H9 (cell line): ENCODE data around the gene PPP3CA. TPM values are rescaled to one million over a fixed set of nuclear protein-coding genes. Genes with fewer than 3 reads are reported as not detected.

Experiments used
- DNase-seq: peaks from one replicate; pipeline ENCODE4 v3.0.0-alpha.2; 2017
- H2AFZ ChIP-seq: one replicate; pipeline ENCODE4 v1.6.1; 2013; ENCODE audit warnings: mild to moderate bottlenecking, low read length, control low read depth, moderate library complexity
- H2AK5ac ChIP-seq: 2 replicates; pipeline ENCODE4 v1.6.1; 2013; ENCODE audit warnings: low read length, control low read depth, mixed read lengths; ENCODE audit not compliant: insufficient read length
- H2BK120ac ChIP-seq: one replicate; pipeline ENCODE4 v1.6.1; 2013; ENCODE audit warnings: low read depth, mild to moderate bottlenecking, low read length, control low read depth, inconsistent platforms; ENCODE audit not compliant: poor library complexity, severe bottlenecking
- H2BK12ac ChIP-seq: 2 replicates; pipeline ENCODE4 v1.6.1; 2013; ENCODE audit warnings: low read length, control low read depth, mixed read lengths, low read depth; ENCODE audit not compliant: insufficient read length
- H2BK15ac ChIP-seq: 2 replicates; pipeline ENCODE4 v1.6.1; 2013; ENCODE audit warnings: low read depth, low read length, control low read depth
- H2BK20ac ChIP-seq: one replicate; pipeline ENCODE4 v1.6.1; 2013; ENCODE audit warnings: low read depth, mild to moderate bottlenecking, low read length, control low read depth, inconsistent platforms; ENCODE audit not compliant: poor library complexity, severe bottlenecking
- H2BK5ac ChIP-seq: 2 replicates; pipeline ENCODE4 v1.6.1; 2013; ENCODE audit warnings: low read length, control low read depth, mixed read lengths; ENCODE audit not compliant: insufficient read length
- H3K14ac ChIP-seq: 2 replicates; pipeline ENCODE4 v1.6.1; 2013; ENCODE audit warnings: low read length, control low read depth; ENCODE audit not compliant: insufficient read depth
- H3K18ac ChIP-seq: 2 replicates; pipeline ENCODE4 v1.6.1; 2013; ENCODE audit warnings: low read depth, mild to moderate bottlenecking, mixed read lengths, low read length, control low read depth; ENCODE audit not compliant: insufficient read length
- H3K23ac ChIP-seq: 2 replicates; pipeline ENCODE4 v1.6.1; 2013; ENCODE audit warnings: low read length, control low read depth, mixed read lengths, low read depth; ENCODE audit not compliant: insufficient read length
- H3K23me2 ChIP-seq: 2 replicates; pipeline ENCODE4 v1.6.1; 2013; ENCODE audit warnings: low read depth, mild to moderate bottlenecking, mixed read lengths, low read length, control low read depth; ENCODE audit not compliant: insufficient read length, poor library complexity, severe bottlenecking
- H3K27ac ChIP-seq: 2 replicates; pipeline ENCODE4 v1.5.1; 2013; ENCODE audit warnings: low read length, control low read depth, mixed read lengths, low read depth; ENCODE audit not compliant: insufficient read length
- H3K27me3 ChIP-seq: 2 replicates; pipeline ENCODE4 v1.6.1; 2013; ENCODE audit warnings: low read length, control low read depth, inconsistent platforms; ENCODE audit not compliant: insufficient read depth
- H3K4ac ChIP-seq: 2 replicates; pipeline ENCODE4 v1.6.1; 2013; ENCODE audit warnings: low read depth, mild to moderate bottlenecking, control low read depth, inconsistent platforms, low read length, moderate library complexity
- H3K4me1 ChIP-seq: 2 replicates; pipeline ENCODE4 v1.6.1; 2013; ENCODE audit warnings: low read length, control low read depth, inconsistent platforms; ENCODE audit not compliant: insufficient read depth
- H3K4me2 ChIP-seq: 2 replicates; pipeline ENCODE4 v1.6.1; 2013; ENCODE audit warnings: low read length, control low read depth, mixed read lengths; ENCODE audit not compliant: insufficient read length, insufficient read depth
- H3K56ac ChIP-seq: 2 replicates; pipeline ENCODE4 v1.6.1; 2013; ENCODE audit warnings: low read depth, mild to moderate bottlenecking, mixed read lengths, low read length, control low read depth; ENCODE audit not compliant: insufficient read length
- H3K79me1 ChIP-seq: 2 replicates; pipeline ENCODE4 v1.6.1; 2013; ENCODE audit warnings: low read depth, mild to moderate bottlenecking, moderate library complexity, low read length, control low read depth, inconsistent platforms; ENCODE audit not compliant: insufficient read depth, poor library complexity, severe bottlenecking
- H3K79me2 ChIP-seq: 2 replicates; pipeline ENCODE4 v1.6.1; 2013; ENCODE audit warnings: low read length, control low read depth, inconsistent platforms; ENCODE audit not compliant: insufficient read depth
- H3K9ac ChIP-seq: 2 replicates; pipeline ENCODE4 v1.6.1; 2013; ENCODE audit warnings: low read length, control low read depth, mixed read lengths; ENCODE audit not compliant: insufficient read length; ENCODE audit errors: extremely low read depth
- H3K9me3 ChIP-seq: one replicate; pipeline ENCODE4 v1.6.1; 2013; ENCODE audit warnings: low read depth, low read length, inconsistent platforms; ENCODE audit not compliant: control insufficient read depth
- H3T11ph ChIP-seq: one replicate; pipeline ENCODE4 v1.6.1; 2013; ENCODE audit warnings: mild to moderate bottlenecking, low read length, control low read depth, inconsistent platforms
- H4K20me1 ChIP-seq: one replicate; pipeline ENCODE4 v1.6.1; 2013; ENCODE audit not compliant: control insufficient read depth, insufficient read length, insufficient read depth
- H4K5ac ChIP-seq: 2 replicates; pipeline ENCODE4 v1.6.1; 2013; ENCODE audit warnings: low read depth, mild to moderate bottlenecking, mixed read lengths, low read length, control low read depth; ENCODE audit not compliant: insufficient read length
- H4K8ac ChIP-seq: replicated peaks from 2 replicates; pipeline ENCODE4 v1.6.1; 2013; ENCODE audit warnings: low read length, control low read depth, mixed read lengths, low read depth; ENCODE audit not compliant: insufficient read length
- H4K91ac ChIP-seq: 2 replicates; pipeline ENCODE4 v1.6.1; 2013; ENCODE audit warnings: low read depth, mild to moderate bottlenecking, moderate library complexity, mixed read lengths, low read length, control low read depth; ENCODE audit not compliant: insufficient read length
- H3K27ac Mint-ChIP-seq, 3 experiments: 2 replicates in 2 of 3; 3 replicates in 1 of 3; pipeline ENCODE4 v1.8.0; 2020 to 2021; ENCODE audit warnings: mixed read lengths in 3 of 3, mild to moderate bottlenecking in 1 of 3, moderate library complexity in 1 of 3
- H3K27me3 Mint-ChIP-seq: 2 replicates; pipeline ENCODE4 v1.8.0; 2021; ENCODE audit warnings: low read depth, mild to moderate bottlenecking, moderate library complexity, mixed read lengths
- H3K36me3 Mint-ChIP-seq, 3 experiments: 2 replicates in 2 of 3; 3 replicates in 1 of 3; pipeline ENCODE4 v1.8.0; 2020 to 2021; ENCODE audit warnings: low read depth in 3 of 3, mixed read lengths in 3 of 3; ENCODE audit not compliant: insufficient read depth in 1 of 3
- H3K4me1 Mint-ChIP-seq, 2 experiments: 2 replicates each; pipeline ENCODE4 v1.8.0; 2020; ENCODE audit warnings: mixed read lengths in 2 of 2
- H3K4me3 Mint-ChIP-seq, 2 experiments: 2 replicates in 1 of 2; 3 replicates in 1 of 2; pipeline ENCODE4 v1.8.0; 2020 to 2021; ENCODE audit warnings: mild to moderate bottlenecking in 2 of 2, mixed read lengths in 2 of 2, moderate library complexity in 1 of 2
- H3K9me3 Mint-ChIP-seq, 2 experiments: 2 replicates in 1 of 2; 3 replicates in 1 of 2; pipeline ENCODE4 v1.8.0; 2020; ENCODE audit warnings: mild to moderate bottlenecking in 2 of 2, mixed read lengths in 2 of 2, moderate library complexity in 1 of 2
- WGBS: extraction: QIAGEN DNeasy Blood & Tissue Kit; methylation state at CpG from one replicate; pipeline ENCODE4 v1.1.7; 2013; ENCODE audit warnings: missing lambda C conversion rate, low lambda C conversion rate, mixed read lengths; ENCODE audit not compliant: insufficient read length; ENCODE audit errors: extremely low coverage; 5-methylcytosine and 5-hydroxymethylcytosine counted together
- total RNA-seq: library from RNA; stranded (reverse); gene quantifications from 2 replicates; pipeline ENCODE4 v1.2.1, GENCODE V29; 2021
- TF ChIP-seq, protein P1 (sequence below): fragments of 200-600 bp; sonication (generic); conservative IDR thresholded peaks from 3 replicates; pipeline ENCODE4 v1.8.0; 2021; ENCODE audit warnings: antibody characterized with exemption, mild to moderate bottlenecking

PPP3CA gene
- total RNA-seq, 1 experiment from 2014 or later: 16.8 TPM

- H3K27me3 Mint-ChIP-seq: peaks cover 35% of the 10 kb centered on the region
- peak overlapping the region; percentile 88 to 95 for H3K4me3 Mint-ChIP-seq
- Histone ChIP-seq H3K56ac (no peak overlapping the region), H3K23me2 (peaks cover 12% of the 10 kb centered on the region), H2BK12ac (no peak overlapping the region), H3K9ac (peak overlapping the region; percentile 27), H3T11ph (no peak overlapping the region), H3K27ac (no peak overlapping the region), H3K9me3 (no peaks in the 10 kb centered on the region), H3K79me2 (peaks cover 6% of the 10 kb centered on the region; the same call in 1 of the 2 replicates), H2AFZ (no peak overlapping the region), H3K23ac (no peak overlapping the region), H3K4ac (no peak overlapping the region), H2AK5ac (no peak overlapping the region), H3K4me1 (peaks cover 3% of the 10 kb centered on the region; the same call in 1 of the 2 replicates), H3K14ac (no peak overlapping the region), H3K79me1 (no peaks in the 10 kb centered on the region), H2BK120ac (no peak overlapping the region), H4K20me1 (no peaks in the 10 kb centered on the region), H4K91ac (no peak overlapping the region), H2BK5ac (no peak overlapping the region), H2BK15ac (no peak overlapping the region), H2BK20ac (no peak overlapping the region), H3K4me2 (peak overlapping the region; percentile 76), H4K8ac (no peak overlapping the region), H3K27me3 (no peaks in the 10 kb centered on the region), H3K18ac (no peak overlapping the region), H4K5ac (no peak overlapping the region)
- no peaks in the 10 kb centered on the region; a peak in 2 of 5 replicates for H3K9me3 Mint-ChIP-seq
- WGBS: no CpG with 5 or more reads among the region's 71 CpGs
- peaks cover 11 to 18% of the 10 kb centered on the region in 2 experiments for H3K4me1 Mint-ChIP-seq
- peak overlapping the region; percentile 39 to 90 (median 84); a peak in 5 of 7 replicates for H3K27ac Mint-ChIP-seq
- H3K36me3 Mint-ChIP-seq: peaks cover 0 to 1% (median 0%) of the 10 kb centered on the region in 3 experiments; a peak in 2 of 7 replicates
- peak; percentile 97 for DNase-seq
- TF ChIP-seq, protein P1, sequence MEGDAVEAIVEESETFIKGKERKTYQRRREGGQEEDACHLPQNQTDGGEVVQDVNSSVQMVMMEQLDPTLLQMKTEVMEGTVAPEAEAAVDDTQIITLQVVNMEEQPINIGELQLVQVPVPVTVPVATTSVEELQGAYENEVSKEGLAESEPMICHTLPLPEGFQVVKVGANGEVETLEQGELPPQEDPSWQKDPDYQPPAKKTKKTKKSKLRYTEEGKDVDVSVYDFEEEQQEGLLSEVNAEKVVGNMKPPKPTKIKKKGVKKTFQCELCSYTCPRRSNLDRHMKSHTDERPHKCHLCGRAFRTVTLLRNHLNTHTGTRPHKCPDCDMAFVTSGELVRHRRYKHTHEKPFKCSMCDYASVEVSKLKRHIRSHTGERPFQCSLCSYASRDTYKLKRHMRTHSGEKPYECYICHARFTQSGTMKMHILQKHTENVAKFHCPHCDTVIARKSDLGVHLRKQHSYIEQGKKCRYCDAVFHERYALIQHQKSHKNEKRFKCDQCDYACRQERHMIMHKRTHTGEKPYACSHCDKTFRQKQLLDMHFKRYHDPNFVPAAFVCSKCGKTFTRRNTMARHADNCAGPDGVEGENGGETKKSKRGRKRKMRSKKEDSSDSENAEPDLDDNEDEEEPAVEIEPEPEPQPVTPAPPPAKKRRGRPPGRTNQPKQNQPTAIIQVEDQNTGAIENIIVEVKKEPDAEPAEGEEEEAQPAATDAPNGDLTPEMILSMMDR: no peak
Measured at GRCh38 chr4:101347557-101348366, 436 bp upstream of the PPP3CA start.
